ENCODE measurements around the gene ERFE. TPM values are rescaled to one million over a fixed set of nuclear protein-coding genes. Genes with fewer than 3 reads are reported as not detected.

The ERFE gene
- total and polyA plus RNA-seq, 8 donors = 0.14 to 4.9 (median 0.70) TPM; not detected in 2

GRCh38 chr2:238149841-238150572 is 8.8 kb upstream of the ERFE start:
- Histone ChIP-seq H3K27me3 (no peaks in the 10 kb centered on the region), H3K9me3 (no peaks in the 10 kb centered on the region), H3K27ac (no peak overlapping the region), H3K36me3 (no peaks in the 10 kb centered on the region), H3K4me1 (no peaks in the 10 kb centered on the region), H3K4me3 (no peak overlapping the region)
- no peak for FAIRE-seq
- intact Hi-C loops (cut with DNase I) = no loop called here
- peak in 2 of 6 donors; percentile 37 to 65 for DNase-seq
- 81 to 82% methylated on average over 14 of the region's 14 CpGs for WGBS, 2 donors
- ATAC-seq = no peak
- TF ChIP-seq CTCF (IDR thresholded peaks at IDR 0.05) = no peak

- Histone ChIP-seq H3K4me3 (no peak overlapping the region), H3K36me3 (no peaks in the 10 kb centered on the region), H3K27me3 (no peaks in the 10 kb centered on the region), H3K9me3 (no peaks in the 10 kb centered on the region), H3K27ac (no peak overlapping the region), H3K4me1 (no peaks in the 10 kb centered on the region)
- DNase-seq = peak in 1 of 6 donors; percentile 79
- no peak for FAIRE-seq
- TF ChIP-seq CTCF (IDR thresholded peaks at IDR 0.05) = no peak
- no peak for ATAC-seq
- 92 to 96% methylated on average over 18 to 25 of the region's 25 CpGs for WGBS, 2 donors
- intact Hi-C loops (cut with DNase I) = no loop called here
Observed at GRCh38 chr2:238150686-238151085, 8.1 kb upstream of the ERFE start.

GRCh38 chr2:238151205-238151604 is 7.6 kb upstream of the ERFE start:
- FAIRE-seq (no peak), ATAC-seq (no peak), DNase-seq (peak in 1 of 6 donors; percentile 60)
- Histone ChIP-seq H3K4me3 (no peak overlapping the region), H3K27me3 (no peaks in the 10 kb centered on the region), H3K36me3 (no peaks in the 10 kb centered on the region), H3K27ac (no peak overlapping the region), H3K9me3 (no peaks in the 10 kb centered on the region), H3K4me1 (no peaks in the 10 kb centered on the region)
- no peak for TF ChIP-seq CTCF (IDR thresholded peaks at IDR 0.05)
- intact Hi-C loops (cut with DNase I) = no loop called here
- WGBS, 2 donors = 86 to 93% methylated on average over 13 of the region's 13 CpGs

DNA sequence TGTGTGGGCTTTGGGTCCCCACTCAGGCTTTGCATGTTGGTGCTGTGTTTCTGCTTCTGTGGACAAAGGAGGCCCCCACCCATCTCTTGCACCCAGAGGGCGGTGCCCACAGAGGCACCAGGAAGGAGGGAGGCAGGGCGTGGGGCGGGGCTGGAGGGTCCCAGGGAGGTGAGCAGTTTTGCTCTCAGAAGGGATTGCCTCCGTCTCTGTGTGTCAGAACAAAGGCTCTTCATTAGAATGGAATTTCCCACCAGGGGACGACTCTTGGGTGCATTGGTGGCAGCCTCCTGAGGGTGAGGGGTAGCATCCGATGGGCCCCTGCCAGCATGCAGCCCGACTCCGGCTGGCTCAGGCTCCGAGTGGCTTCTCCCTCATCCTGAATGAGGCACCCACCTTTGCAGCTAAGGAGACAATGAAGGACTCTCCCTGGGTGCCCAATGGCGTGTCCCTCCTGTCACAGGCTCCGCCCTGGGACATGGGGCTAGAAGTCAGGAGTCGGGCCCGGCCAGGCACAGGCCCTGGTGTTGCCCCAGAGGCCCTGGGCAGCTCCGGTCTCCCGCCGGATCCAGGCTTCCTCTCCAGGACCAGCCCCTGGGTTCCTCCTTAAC is 7.0 kb upstream of the ERFE start:
- H3K27me3 ChIP-seq = no peaks in the 10 kb centered on the region
- ATAC-seq (no peak), FAIRE-seq (no peak), DNase-seq (peak in 1 of 6 donors; percentile 64)
- no peak overlapping the region for H3K4me3 ChIP-seq
- no peaks in the 10 kb centered on the region for H3K9me3 ChIP-seq
- no peaks in the 10 kb centered on the region for H3K4me1 ChIP-seq
- no peak overlapping the region for H3K27ac ChIP-seq
- 83 to 88% methylated on average over 16 of the region's 16 CpGs for WGBS, 2 donors
- no peak for TF ChIP-seq CTCF (IDR thresholded peaks at IDR 0.05)
- H3K36me3 ChIP-seq = no peaks in the 10 kb centered on the region
- intact Hi-C loops (cut with DNase I) = no loop called here
